HEK293 (cell line): ENCODE measurements around the gene CCDC175.

ENCODE experiments used
- CTCF ChIP-seq: fragments of 450-650 bp; formaldehyde crosslinking; IDR thresholded peaks from 2 replicates; pipeline ENCODE4 v1.5.1; 2016; ENCODE audit warnings: missing biosample characterization, missing genetic modification characterization
- PRDM1 ChIP-seq: fragments of 450-650 bp; formaldehyde crosslinking; IDR thresholded peaks from 2 replicates; pipeline ENCODE4; 2016; ENCODE audit warnings: missing biosample characterization, missing genetic modification characterization
- REST ChIP-seq: fragments of 450-650 bp; formaldehyde crosslinking; IDR thresholded peaks from 2 replicates; pipeline ENCODE4 v1.5.1; 2016; ENCODE audit warnings: missing biosample characterization, missing genetic modification characterization
- ZFP3 ChIP-seq: fragments of 450-650 bp; formaldehyde crosslinking; IDR thresholded peaks from 2 replicates; pipeline ENCODE4 v1.5.1; 2016; ENCODE audit warnings: low read depth, missing biosample characterization, missing genetic modification characterization
- ZNF174 ChIP-seq: fragments of 450-650 bp; formaldehyde crosslinking; IDR thresholded peaks from 2 replicates; pipeline ENCODE4 v1.5.0; 2017; ENCODE audit warnings: missing biosample characterization, mild to moderate bottlenecking, missing genetic modification characterization
- ZNF621 ChIP-seq: fragments of 450-650 bp; formaldehyde crosslinking; IDR thresholded peaks from 2 replicates; pipeline ENCODE4 v1.5.1; 2017; ENCODE audit warnings: missing biosample characterization, missing genetic modification characterization
- ZNF624 ChIP-seq: fragments of 450-650 bp; formaldehyde crosslinking; IDR thresholded peaks from 2 replicates; pipeline ENCODE4 v1.5.1; 2017; ENCODE audit warnings: missing biosample characterization, missing genetic modification characterization
- ZNF670 ChIP-seq: fragments of 450-650 bp; formaldehyde crosslinking; IDR thresholded peaks from 2 replicates; pipeline ENCODE4 v1.5.1; 2016; ENCODE audit warnings: missing biosample characterization, missing genetic modification characterization, low read depth
- ZNF747 ChIP-seq: fragments of 450-650 bp; formaldehyde crosslinking; IDR thresholded peaks from 2 replicates; pipeline ENCODE4 v1.5.1; 2016; ENCODE audit warnings: missing biosample characterization, missing genetic modification characterization
- ZNF776 ChIP-seq: fragments of 450-650 bp; formaldehyde crosslinking; IDR thresholded peaks from 2 replicates; pipeline ENCODE4 v1.5.0; 2017; ENCODE audit warnings: missing biosample characterization, missing genetic modification characterization, borderline replicate concordance

- TF ChIP-seq ZFP3 (no peak), ZNF776 (no peak), REST (tag by site-specific recombination) (no peak), CTCF (tag by site-specific recombination) (no peak), PRDM1 (no peak), ZNF747 (tag by site-specific recombination) (no peak), ZNF174 (tag by site-specific recombination) (no peak), ZNF670 (tag by site-specific recombination) (no peak), ZNF624 (tag by site-specific recombination) (no peak), ZNF621 (no peak)
These were observed 10.3 kb downstream of the CCDC175 start for GRCh38 chr14:59566296-59566695.
